Loucy (cell line): Measurements from ENCODE around the gene DOCK8.

ENCODE experiments used
- H2AFZ ChIP-seq: fragments of 200-600 bp; sonication (generic); 2 replicates; pipeline ENCODE4 v1.6.0; 2016; ENCODE audit warnings: antibody characterized with exemption, mild to moderate bottlenecking, low read length, moderate library complexity
- H3F3A ChIP-seq: fragments of 200-600 bp; 2 replicates; pipeline ENCODE4 v1.6.0; 2016; ENCODE audit warnings: antibody characterized with exemption, low read depth, mild to moderate bottlenecking
- H3K27me3 ChIP-seq: fragments of 200-600 bp; sonication (generic); 2 replicates; pipeline ENCODE4 v1.6.1; 2014; ENCODE audit warnings: low read length, mild to moderate bottlenecking; ENCODE audit not compliant: insufficient read depth, poor library complexity, severe bottlenecking
- H3K36me3 ChIP-seq: fragments of 200-600 bp; sonication (generic); 2 replicates; pipeline ENCODE4 v1.6.1; 2016; ENCODE audit warnings: low read length; ENCODE audit not compliant: insufficient read depth
- H3K4me1 ChIP-seq: fragments of 200-600 bp; sonication (generic); 2 replicates; pipeline ENCODE4 v1.5.1; 2014; ENCODE audit warnings: low read length, mild to moderate bottlenecking; ENCODE audit not compliant: insufficient read depth, poor library complexity, severe bottlenecking
- H3K4me2 ChIP-seq: fragments of 200-600 bp; sonication (generic); 2 replicates; pipeline ENCODE4 v1.6.0; 2014; ENCODE audit warnings: antibody characterized with exemption, low read length, low read depth, mild to moderate bottlenecking; ENCODE audit not compliant: poor library complexity, severe bottlenecking
- H3K4me3 ChIP-seq: fragments of 200-600 bp; sonication (generic); 2 replicates; pipeline ENCODE4 v1.5.1; 2014; ENCODE audit warnings: low read length, mild to moderate bottlenecking, mixed read lengths; ENCODE audit not compliant: poor library complexity, severe bottlenecking
- H3K79me2 ChIP-seq: fragments of 200-600 bp; sonication (generic); 2 replicates; pipeline ENCODE4 v1.6.1; 2014; ENCODE audit warnings: low read length; ENCODE audit not compliant: insufficient read depth
- H3K9ac ChIP-seq: fragments of 200-600 bp; sonication (generic); 2 replicates; pipeline ENCODE4 v1.6.0; 2014; ENCODE audit warnings: mild to moderate bottlenecking, low read depth, low read length, moderate library complexity; ENCODE audit not compliant: poor library complexity, severe bottlenecking
- H3K9me2 ChIP-seq: fragments of 200-600 bp; sonication (generic); replicated peaks from 2 replicates; pipeline ENCODE4 v1.6.1; 2016; ENCODE audit warnings: low read depth, low read length, mixed read lengths
- H3K9me3 ChIP-seq: fragments of 200-600 bp; sonication (generic); 2 replicates; pipeline ENCODE4 v1.6.1; 2014; ENCODE audit warnings: mild to moderate bottlenecking, antibody characterized with exemption, low read length, low read depth; ENCODE audit not compliant: insufficient read depth
- H4K20me1 ChIP-seq: fragments of 200-600 bp; sonication (generic); 2 replicates; pipeline ENCODE4 v1.6.0; 2014; ENCODE audit warnings: antibody characterized with exemption, low read length, mild to moderate bottlenecking; ENCODE audit not compliant: insufficient read depth, poor library complexity, severe bottlenecking
- EZH2phosphoT487 ChIP-seq: fragments of 200-600 bp; IDR thresholded peaks from 2 replicates; pipeline ENCODE4 v1.6.1; 2018; ENCODE audit warnings: antibody characterized with exemption, mild to moderate bottlenecking, moderate library complexity, borderline replicate concordance
- TF ChIP-seq, protein P1 (sequence below): fragments of 200-600 bp; sonication (generic); conservative IDR thresholded peaks from 2 replicates; pipeline ENCODE4 v1.5.1; 2014; ENCODE audit warnings: mild to moderate bottlenecking, antibody characterized with exemption, low read length

The DOCK8 gene

DNA sequence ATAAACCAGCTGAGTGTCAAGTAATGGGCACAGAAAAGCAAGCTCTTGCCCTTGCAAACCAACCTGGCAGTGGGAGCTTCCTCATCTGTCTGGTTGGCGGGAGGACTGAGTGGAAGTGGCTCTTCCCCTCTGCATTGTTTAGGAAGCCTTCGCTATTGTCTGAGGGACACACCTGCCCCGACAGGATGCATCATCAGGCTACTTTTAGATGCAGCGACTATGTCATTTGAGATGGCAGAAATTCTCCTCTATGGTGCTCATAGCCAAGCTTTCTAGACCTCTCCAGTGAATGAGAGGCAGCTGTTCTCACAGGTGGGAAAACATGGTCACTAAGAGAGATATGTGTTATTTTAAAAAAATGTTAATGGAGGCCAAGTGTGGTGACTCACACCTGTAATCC lies 104.0 kb downstream of the DOCK8 start:
- no peak for TF ChIP-seq EZH2phosphoT487
- TF ChIP-seq, protein P1, sequence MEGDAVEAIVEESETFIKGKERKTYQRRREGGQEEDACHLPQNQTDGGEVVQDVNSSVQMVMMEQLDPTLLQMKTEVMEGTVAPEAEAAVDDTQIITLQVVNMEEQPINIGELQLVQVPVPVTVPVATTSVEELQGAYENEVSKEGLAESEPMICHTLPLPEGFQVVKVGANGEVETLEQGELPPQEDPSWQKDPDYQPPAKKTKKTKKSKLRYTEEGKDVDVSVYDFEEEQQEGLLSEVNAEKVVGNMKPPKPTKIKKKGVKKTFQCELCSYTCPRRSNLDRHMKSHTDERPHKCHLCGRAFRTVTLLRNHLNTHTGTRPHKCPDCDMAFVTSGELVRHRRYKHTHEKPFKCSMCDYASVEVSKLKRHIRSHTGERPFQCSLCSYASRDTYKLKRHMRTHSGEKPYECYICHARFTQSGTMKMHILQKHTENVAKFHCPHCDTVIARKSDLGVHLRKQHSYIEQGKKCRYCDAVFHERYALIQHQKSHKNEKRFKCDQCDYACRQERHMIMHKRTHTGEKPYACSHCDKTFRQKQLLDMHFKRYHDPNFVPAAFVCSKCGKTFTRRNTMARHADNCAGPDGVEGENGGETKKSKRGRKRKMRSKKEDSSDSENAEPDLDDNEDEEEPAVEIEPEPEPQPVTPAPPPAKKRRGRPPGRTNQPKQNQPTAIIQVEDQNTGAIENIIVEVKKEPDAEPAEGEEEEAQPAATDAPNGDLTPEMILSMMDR: no peak
- Histone ChIP-seq H3K9me3 (no peaks in the 10 kb centered on the region), H3F3A (no peaks in the 10 kb centered on the region), H3K27me3 (no peaks in the 10 kb centered on the region), H3K4me3 (no peak overlapping the region), H3K4me2 (no peak overlapping the region), H3K9me2 (no peaks in the 10 kb centered on the region), H3K4me1 (peaks cover 6% of the 10 kb centered on the region), H4K20me1 (no peaks in the 10 kb centered on the region), H2AFZ (no peak overlapping the region), H3K9ac (no peak overlapping the region), H3K36me3 (peaks cover 65% of the 10 kb centered on the region), H3K79me2 (no peaks in the 10 kb centered on the region)

GRCh38 chr9:324971-325370 lies 110.3 kb downstream of the DOCK8 start:
- H3K4me1 ChIP-seq: no peaks in the 10 kb centered on the region

GRCh38 chr9:326667-327066 lies 112.0 kb downstream of the DOCK8 start:
- Histone ChIP-seq H3K9ac (no peak overlapping the region), H3K36me3 (peaks cover 71% of the 10 kb centered on the region), H3K9me3 (no peaks in the 10 kb centered on the region), H3K4me1 (no peaks in the 10 kb centered on the region), H3K4me2 (no peak overlapping the region), H2AFZ (no peak overlapping the region), H4K20me1 (no peaks in the 10 kb centered on the region), H3K79me2 (no peaks in the 10 kb centered on the region), H3K9me2 (no peaks in the 10 kb centered on the region), H3K27me3 (no peaks in the 10 kb centered on the region), H3K4me3 (no peak overlapping the region), H3F3A (no peaks in the 10 kb centered on the region)
- TF ChIP-seq, protein P1: no peak
- no peak for TF ChIP-seq EZH2phosphoT487

More at GRCh38 chr9:324971-325370, 110.3 kb downstream of the DOCK8 start:
- H3K9me3 ChIP-seq: no peaks in the 10 kb centered on the region
- TF ChIP-seq EZH2phosphoT487: no peak
- TF ChIP-seq, protein P1: no peak
- H3K9me2 ChIP-seq: no peaks in the 10 kb centered on the region
- no peak overlapping the region for H3K9ac ChIP-seq
- no peaks in the 10 kb centered on the region for H3F3A ChIP-seq
- H3K36me3 ChIP-seq: peaks cover 57% of the 10 kb centered on the region
- H2AFZ ChIP-seq: no peak overlapping the region
- H3K27me3 ChIP-seq: no peaks in the 10 kb centered on the region
- no peak overlapping the region for H3K4me2 ChIP-seq
- H3K79me2 ChIP-seq: no peaks in the 10 kb centered on the region
- no peak overlapping the region for H3K4me3 ChIP-seq
- no peaks in the 10 kb centered on the region for H4K20me1 ChIP-seq
